Adrenal gland (tissue), 12 donors: ENCODE measurements around the gene C1QB. TPM values are rescaled to one million over a fixed set of nuclear protein-coding genes. Genes with fewer than 3 reads are reported as not detected.

Source experiments
- DNase-seq, 7 donors: peaks; one replicate each; pipeline ENCODE4 v3.0.0-alpha.2; 2019 to 2020
- H3K27ac ChIP-seq, 5 donors: fragments of 200-600 bp; sonication (generic) in 4 of 5; 1 replicate in 3 of 5; 2 replicates in 2 of 5; pipeline versions ENCODE4 v1.5.1 to v1.8.0; 2016 to 2020; ENCODE audit warnings: mild to moderate bottlenecking in 1 of 5
- H3K27me3 ChIP-seq: fragments of 200-600 bp; 2 replicates; pipeline ENCODE4 v1.8.0; 2021
- H3K36me3 ChIP-seq, 2 donors: fragments of 200-600 bp; replicated peaks in 1 of 2; 1 replicate in 1 of 2; 2 replicates in 1 of 2; pipeline versions ENCODE4 v1.5.1 to v1.8.0; 2018 to 2022
- H3K4me1 ChIP-seq, 2 donors: fragments of 200-600 bp; replicated peaks in 1 of 2; 1 replicate in 1 of 2; 2 replicates in 1 of 2; pipeline versions ENCODE4 v1.5.1 to v1.8.0; 2018 to 2021
- H3K4me3 ChIP-seq, 4 donors: fragments of 200-600 bp; sonication (generic) in 3 of 4; one replicate each; pipeline ENCODE4 v1.5.1; 2016 to 2018
- H3K9me3 ChIP-seq, 3 donors: fragments of 200-600 bp; sonication (generic) in 1 of 3; replicated peaks in 1 of 3; 1 replicate in 2 of 3; 2 replicates in 1 of 3; pipeline versions ENCODE4 v1.5.1 to v1.8.0; 2016 to 2021
- POLR2A ChIP-seq, 2 donors: fragments of 450-650 bp; IDR thresholded peaks; one replicate each; pipeline ENCODE4 v1.6.1; 2017; ENCODE audit warnings: antibody characterized with exemption in 2 of 2, mild to moderate bottlenecking in 2 of 2, moderate library complexity in 1 of 2
- WGBS, 4 donors: extraction: QIAGEN DNeasy Blood & Tissue Kit in 2 of 4; methylation state at CpG; one replicate each; pipeline versions ENCODE4 v1.1.5 to v1.1.7; 2013 to 2017; 5-methylcytosine and 5-hydroxymethylcytosine counted together
- intact Hi-C, 2 donors: fragments of 100-400 bp; cut with DNase I; formaldehyde crosslinking; loops; one replicate each; pipeline versions ENCODE4 v1.14.1 to v1.15.0; 2022 to 2023
- polyA plus RNA-seq, 3 donors: library from polyadenylated mRNA; stranded (reverse); fragments of 200-250 nt in 2 of 3; fragments of 350-450 nt in 1 of 3; fragmentation: Illumina TruSeq in 1 of 3; extraction: RNeasy Lipid Tissue Mini Kit (QIAGEN cat#74804) in 1 of 3; gene quantifications; one replicate each; pipeline ENCODE4 v1.2.3, GENCODE V29; 2013 to 2014
- total RNA-seq, 9 donors: library from RNA; depleted of rRNA in 4 of 9; stranded (reverse); fragments of >200 nt in 4 of 9; fragments of 120-200 nt in 1 of 9; fragmentation: NEBNext Ultra II Directional in 1 of 9; extraction: Animal tissue kit (Norgen Biotek cat#: 25700) in 1 of 9; gene quantifications; one replicate each; pipeline versions ENCODE4 v1.1.0 to v1.2.4, GENCODE V29; 2013 to 2023
- TF ChIP-seq, protein P1 (sequence below), 6 experiments: fragments of 450-650 bp in 4 of 6; fragments of 200-600 bp in 2 of 6; sonication (generic) in 1 of 6; IDR thresholded peaks; 1 replicate in 5 of 6; 2 replicates in 1 of 6; pipeline versions ENCODE4 v1.5.1 to v1.8.0; 2016 to 2021; ENCODE audit warnings: antibody characterized with exemption in 6 of 6, mild to moderate bottlenecking in 2 of 6, moderate library complexity in 1 of 6
- donor health status: healthy with polysubstance abuse.
- donor health status: Bipolar disorder and iron deficiency.
- donor health status: DM: yes; HTN: yes; CAD: no.
- donor health status: DM: no; HTN: no; CAD: no.
- donor health status: DM: no; HTN: no; CAD: no.
- donor health status: DM: yes; HTN: yes; CAD: no.

Gene C1QB
- total and polyA plus RNA-seq, 12 donors, result 55.5 to 1,914 (median 529) TPM

DNA sequence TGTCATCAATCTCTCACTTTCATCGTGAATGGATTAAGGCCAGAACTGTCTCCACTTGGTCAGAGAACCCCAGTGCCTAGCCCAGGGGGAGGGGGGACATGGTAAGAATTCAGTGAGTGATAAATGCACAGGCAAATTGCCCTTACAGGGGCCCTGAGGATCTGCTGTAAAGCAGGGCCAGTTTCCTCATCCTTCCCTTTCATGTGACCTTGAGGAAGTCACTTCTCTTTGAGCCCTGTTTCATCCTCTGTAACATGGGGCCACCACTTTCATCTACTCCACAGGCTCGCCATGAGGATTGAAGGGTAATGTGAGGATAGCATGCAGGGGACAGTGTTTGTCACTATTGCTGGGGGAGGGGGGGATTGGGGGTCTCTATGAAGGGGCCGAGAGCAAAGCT, 44.7 kb upstream of the C1QB start:
- TF ChIP-seq, protein P1, sequence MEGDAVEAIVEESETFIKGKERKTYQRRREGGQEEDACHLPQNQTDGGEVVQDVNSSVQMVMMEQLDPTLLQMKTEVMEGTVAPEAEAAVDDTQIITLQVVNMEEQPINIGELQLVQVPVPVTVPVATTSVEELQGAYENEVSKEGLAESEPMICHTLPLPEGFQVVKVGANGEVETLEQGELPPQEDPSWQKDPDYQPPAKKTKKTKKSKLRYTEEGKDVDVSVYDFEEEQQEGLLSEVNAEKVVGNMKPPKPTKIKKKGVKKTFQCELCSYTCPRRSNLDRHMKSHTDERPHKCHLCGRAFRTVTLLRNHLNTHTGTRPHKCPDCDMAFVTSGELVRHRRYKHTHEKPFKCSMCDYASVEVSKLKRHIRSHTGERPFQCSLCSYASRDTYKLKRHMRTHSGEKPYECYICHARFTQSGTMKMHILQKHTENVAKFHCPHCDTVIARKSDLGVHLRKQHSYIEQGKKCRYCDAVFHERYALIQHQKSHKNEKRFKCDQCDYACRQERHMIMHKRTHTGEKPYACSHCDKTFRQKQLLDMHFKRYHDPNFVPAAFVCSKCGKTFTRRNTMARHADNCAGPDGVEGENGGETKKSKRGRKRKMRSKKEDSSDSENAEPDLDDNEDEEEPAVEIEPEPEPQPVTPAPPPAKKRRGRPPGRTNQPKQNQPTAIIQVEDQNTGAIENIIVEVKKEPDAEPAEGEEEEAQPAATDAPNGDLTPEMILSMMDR (IDR thresholded peaks at IDR 0.05), result no peak
- TF ChIP-seq POLR2A (IDR thresholded peaks at IDR 0.05), result no peak
- 52 to 63% (median 60%) methylated on average over 3 of the region's 3 CpGs for WGBS, 4 donors
- no peak overlapping the region for H3K27ac ChIP-seq
- no peak for DNase-seq
- H3K9me3 ChIP-seq, result no peaks in the 10 kb centered on the region
- H3K4me1 ChIP-seq, result no peaks in the 10 kb centered on the region
- peaks cover 16% of the 10 kb centered on the region for H3K27me3 ChIP-seq
- intact Hi-C loops, result no loop called here
- H3K36me3 ChIP-seq, result no peaks in the 10 kb centered on the region
- no peak overlapping the region for H3K4me3 ChIP-seq

DNA sequence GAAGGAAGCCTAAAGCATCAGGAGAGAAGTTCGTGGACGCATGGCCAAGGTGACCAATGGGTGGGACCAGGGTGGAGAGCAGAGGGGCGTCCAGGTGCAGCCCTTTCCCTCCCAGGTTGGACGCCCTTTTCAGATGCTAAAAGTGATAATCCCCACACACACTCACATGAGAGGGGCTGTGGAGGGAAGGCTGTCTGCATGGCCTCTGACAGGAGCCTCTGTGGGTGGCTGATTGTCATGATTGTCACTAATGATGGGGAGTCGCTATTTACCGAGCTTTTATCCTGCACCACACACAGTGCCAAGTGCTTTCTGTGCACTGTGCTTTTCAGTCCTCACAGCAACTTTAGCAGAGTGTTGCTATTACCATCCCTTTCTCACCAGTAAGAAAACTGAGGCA, 43.7 kb upstream of the C1QB start:
- peaks cover 12% of the 10 kb centered on the region for H3K27me3 ChIP-seq
- no peak for TF ChIP-seq POLR2A (IDR thresholded peaks at IDR 0.05)
- TF ChIP-seq, protein P1 (IDR thresholded peaks at IDR 0.05), result no peak
- no peaks in the 10 kb centered on the region for H3K36me3 ChIP-seq
- no peaks in the 10 kb centered on the region for H3K4me1 ChIP-seq
- no peak overlapping the region for H3K27ac ChIP-seq
- WGBS, 4 donors, result 10 to 19% (median 12%) methylated on average over 6 of the region's 6 CpGs
- no peaks in the 10 kb centered on the region for H3K9me3 ChIP-seq
- intact Hi-C loops, result no loop called here
- no peak for DNase-seq
- H3K4me3 ChIP-seq, result no peak overlapping the region

DNA sequence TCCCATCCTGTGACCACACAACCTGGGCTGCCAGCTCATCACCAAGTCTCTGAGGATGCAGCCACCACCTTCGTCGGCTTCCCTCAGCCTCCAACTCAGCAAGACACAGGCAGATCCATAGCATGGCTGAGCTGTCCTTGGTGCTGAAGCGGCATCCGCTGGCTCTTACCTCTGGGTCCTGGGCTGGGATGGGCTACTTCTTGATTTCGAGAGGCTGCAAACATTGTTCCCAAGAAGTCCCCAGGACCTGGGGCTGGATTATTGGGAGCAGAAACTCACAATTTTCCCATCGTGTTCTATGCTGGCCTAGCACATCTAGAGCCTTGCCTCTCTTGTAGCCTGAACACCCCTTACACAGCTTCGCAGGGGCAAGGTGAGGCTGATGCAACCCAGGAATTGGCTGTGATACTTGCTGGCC, 41.5 kb upstream of the C1QB start:
- intact Hi-C loops, result no loop called here
- peaks cover 12% of the 10 kb centered on the region for H3K27me3 ChIP-seq
- TF ChIP-seq, protein P1 (IDR thresholded peaks at IDR 0.05), result no peak
- no peak for TF ChIP-seq POLR2A (IDR thresholded peaks at IDR 0.05)

DNA sequence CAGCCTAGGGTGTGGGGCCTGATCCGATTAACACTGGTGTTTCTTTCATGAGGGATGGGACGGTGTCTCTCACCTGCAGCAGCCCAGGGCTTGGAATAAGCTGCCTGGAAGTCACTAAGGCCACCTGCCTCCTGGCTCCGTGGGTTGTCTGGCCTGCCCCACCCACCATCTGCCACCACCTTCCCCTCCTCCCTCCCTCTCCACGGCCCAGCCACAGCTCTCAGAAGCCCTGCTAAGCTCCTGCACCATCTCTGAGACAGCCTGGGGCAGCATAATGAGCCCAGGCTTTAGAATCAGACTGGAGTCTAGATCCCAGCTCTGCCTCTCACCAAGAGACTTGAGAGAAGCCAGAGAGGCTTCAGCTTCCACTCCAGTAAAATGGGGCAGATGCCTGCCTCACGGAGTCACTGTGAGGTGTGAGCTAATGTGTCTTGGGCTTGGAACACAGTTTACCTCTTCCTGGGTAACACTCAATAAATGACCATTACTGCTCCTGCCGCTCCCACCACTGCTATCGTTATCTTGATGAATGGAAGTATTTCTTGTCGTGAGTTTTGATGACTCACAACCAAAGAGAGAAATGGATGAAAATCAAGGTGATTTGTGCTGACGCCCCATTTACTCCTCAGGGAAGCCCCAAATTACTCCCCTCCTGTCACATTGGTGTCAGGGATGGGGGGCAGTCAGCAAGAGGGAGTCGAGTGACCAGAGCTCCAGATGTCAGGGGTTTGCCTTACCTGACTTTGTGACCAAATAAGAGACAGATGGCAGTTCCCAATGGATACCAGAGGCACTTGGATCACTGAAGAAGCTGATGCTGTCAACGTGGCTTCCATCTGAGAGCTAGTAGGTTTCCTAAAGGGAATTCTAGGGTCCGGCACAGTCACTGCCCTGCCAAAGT, 40.1 kb upstream of the C1QB start:
- H3K27ac ChIP-seq, result no peak overlapping the region
- WGBS, 4 donors, result 33 to 41% (median 40%) methylated on average over 11 to 12 of the region's 12 CpGs
- H3K36me3 ChIP-seq, result no peaks in the 10 kb centered on the region
- no peak overlapping the region for H3K4me3 ChIP-seq
- no peak for DNase-seq
- no peaks in the 10 kb centered on the region for H3K9me3 ChIP-seq
- H3K27me3 ChIP-seq, result peaks cover 12% of the 10 kb centered on the region
- H3K4me1 ChIP-seq, result no peaks in the 10 kb centered on the region
- TF ChIP-seq POLR2A (IDR thresholded peaks at IDR 0.05), result no peak
- TF ChIP-seq, protein P1 (IDR thresholded peaks at IDR 0.05), result no peak
- intact Hi-C loops, result no loop called here

More for the DNA sequence above, 41.5 kb upstream of the C1QB start:
- H3K27ac ChIP-seq, result no peak overlapping the region
- H3K4me1 ChIP-seq, result no peaks in the 10 kb centered on the region
- 19 to 35% (median 22%) methylated on average over 5 to 7 of the region's 7 CpGs for WGBS, 4 donors
- H3K9me3 ChIP-seq, result no peaks in the 10 kb centered on the region
- DNase-seq, result peak in 6 of 7 donors; percentile 50 to 64 (median 60)
- no peaks in the 10 kb centered on the region for H3K36me3 ChIP-seq
- no peak overlapping the region for H3K4me3 ChIP-seq
